Measurements from ENCODE around the gene ITGB8.
"Not testable (repeated sequence)": the region's sequence is repeated elsewhere in the genome, so short reads cannot be mapped to it uniquely, and the experiment has no call there.

The ITGB8 gene

DNA sequence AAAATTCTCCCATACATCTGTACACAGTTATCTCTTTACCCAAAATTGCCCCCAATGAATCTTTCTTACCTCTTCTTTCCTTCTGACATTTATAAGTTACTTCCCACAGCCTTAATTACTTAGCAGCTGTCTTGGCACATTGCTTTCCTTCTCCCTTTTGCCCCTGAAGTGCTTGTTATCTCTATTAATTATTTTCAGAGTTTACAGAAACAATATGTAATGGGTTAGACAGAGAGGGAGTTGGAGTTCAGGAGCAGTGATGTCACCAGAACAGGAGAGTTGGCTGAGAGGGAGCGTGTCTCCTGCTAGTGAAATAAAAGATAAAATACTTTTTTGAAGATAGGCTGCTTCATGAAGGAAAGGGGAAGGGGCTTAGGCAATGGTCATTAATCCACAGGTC is 57.4 kb downstream of the ITGB8 start:
- DNase-seq: no peak

DNA sequence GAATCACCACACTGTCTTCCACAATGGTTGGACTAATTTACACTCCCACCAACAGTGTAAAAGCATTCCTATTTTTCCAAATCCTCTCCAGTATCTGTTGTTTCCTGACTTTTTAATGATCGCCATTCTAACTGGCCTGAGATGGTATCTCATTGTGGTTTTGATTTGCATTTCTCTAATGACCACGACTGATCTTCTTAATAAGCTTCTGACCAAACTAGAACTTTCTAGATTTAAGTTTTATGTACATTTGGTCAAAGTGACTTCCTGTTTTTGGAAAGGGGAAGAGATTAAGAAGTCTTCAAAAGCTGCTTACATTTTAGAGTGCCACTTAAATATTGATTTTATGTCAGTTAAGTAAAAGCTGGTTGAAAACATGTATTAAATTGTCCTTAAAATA is 58.5 kb downstream of the ITGB8 start:
- DNase-seq: not testable (repeated sequence)

DNA sequence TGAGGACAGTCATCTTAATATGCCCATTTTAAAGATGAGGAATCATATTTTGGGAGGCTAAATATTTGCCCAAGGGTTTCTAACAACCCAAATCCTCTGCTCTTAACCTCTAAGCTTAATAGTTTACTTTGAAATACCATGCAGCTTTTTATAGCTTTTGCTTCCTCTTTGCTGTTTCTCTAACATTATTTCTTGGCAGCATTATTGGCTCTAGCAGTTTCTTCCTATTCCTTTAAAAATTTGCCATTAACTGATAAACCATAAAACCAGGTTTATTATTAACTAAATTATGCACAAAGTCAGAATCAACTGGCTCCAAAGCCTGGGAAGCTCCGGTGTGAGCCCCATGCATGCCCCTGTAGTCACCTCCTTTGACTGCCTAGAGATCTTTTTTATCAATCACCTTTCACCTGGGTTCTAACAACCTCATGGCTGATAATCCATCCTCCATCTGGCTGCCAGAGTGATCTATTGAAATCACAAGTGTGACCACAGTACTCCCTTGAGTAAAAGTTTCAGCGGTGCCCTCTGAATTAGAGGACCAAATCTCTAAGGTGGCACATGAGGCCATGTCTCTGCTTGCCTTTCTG is 62.4 kb downstream of the ITGB8 start:
- no peak for DNase-seq

DNA sequence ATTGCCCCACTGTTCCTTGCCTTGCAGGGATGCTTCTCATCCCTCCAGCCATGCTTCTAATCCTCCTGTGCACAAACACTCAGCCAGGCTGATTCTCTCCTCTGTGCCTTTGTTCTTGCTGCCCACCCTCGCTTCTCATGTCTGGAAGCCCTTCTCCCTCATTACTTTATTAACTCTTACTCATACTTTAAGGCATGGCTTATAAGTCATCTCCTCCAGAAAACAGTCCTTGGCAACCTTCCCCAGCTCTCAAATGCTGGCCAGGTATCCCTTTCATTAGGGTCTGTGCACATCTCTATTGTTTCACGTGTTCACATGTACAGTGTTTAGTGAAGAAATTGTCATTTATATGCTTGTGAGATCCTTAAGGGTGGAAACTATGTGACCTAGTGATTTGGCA is 62.9 kb downstream of the ITGB8 start:
- no peak for DNase-seq

DNA sequence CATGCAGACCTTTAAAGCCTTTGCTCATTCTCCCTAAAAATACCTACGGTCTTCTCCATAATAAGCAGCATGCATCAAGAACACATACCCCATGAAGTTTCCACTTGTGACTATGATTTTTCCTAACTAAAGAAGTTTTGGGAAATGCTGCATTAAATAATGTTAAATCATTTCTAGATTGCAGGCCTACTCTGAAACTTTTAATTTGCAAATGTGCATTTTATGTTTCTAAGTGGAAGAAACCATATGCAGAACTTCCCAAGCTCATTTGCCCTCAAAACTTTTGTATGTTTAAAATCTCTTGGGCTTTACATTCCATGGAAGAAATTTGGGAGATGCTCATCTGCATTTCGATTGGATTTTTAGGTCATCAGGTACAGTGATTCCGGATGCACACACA is 63.6 kb downstream of the ITGB8 start:
- DNase-seq: no peak

DNA sequence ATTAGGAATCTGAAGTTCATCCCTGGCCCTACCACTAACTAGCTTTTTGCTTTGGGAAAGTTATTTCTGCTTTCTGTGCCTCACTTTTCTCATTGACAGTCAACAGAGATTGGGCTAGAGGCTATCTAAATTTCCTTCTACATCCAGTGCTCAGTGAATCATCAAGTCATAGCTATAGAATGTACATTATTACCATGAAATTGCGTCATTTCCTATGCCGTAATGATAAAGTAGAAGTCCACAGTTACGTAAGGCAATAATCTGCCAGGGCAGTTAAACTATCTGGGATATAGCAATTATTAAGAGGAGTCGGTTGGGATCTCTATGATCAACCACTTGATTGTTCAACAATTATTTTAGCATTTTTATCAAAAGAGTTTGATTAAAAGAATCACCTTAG is 64.4 kb downstream of the ITGB8 start:
- no peak for DNase-seq

DNA sequence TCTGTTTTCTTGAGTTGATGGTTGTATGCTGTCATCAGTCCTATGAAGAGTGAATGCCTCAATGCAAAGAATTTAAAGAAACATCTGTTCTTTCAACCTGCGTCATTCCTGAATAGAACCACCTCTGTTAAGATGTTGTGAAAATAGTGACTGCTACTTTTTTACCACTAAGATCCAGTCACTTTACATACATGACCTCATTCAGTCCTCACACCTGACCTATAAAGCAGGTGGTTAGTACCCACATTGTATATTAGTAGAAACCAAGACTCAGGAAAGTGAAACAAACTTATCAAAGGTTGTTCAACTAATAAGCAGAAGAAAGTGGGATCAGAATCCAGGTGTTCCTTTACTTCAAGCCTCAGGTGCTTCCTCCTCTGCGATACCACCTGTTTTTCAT is 64.8 kb downstream of the ITGB8 start:
- no peak for DNase-seq

DNA sequence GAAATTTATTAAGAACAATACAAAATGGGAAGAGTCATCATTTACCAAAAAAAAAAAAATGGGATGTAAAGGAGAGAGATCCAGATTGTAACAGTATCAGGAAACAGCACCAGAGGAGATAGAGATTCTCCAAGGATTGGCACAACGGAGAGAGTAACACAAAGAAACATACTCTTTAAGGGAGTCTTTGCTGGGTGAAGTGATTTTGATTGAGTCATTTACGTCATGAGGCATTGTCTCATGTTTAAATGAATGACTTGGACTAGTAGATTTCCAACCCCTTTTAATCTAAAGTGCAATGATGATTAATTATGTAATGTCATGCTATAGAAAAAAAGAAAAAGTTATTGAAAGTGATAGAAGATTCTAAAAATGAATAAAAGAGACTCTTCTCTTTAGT is 68.8 kb downstream of the ITGB8 start:
- no peak for DNase-seq

DNA sequence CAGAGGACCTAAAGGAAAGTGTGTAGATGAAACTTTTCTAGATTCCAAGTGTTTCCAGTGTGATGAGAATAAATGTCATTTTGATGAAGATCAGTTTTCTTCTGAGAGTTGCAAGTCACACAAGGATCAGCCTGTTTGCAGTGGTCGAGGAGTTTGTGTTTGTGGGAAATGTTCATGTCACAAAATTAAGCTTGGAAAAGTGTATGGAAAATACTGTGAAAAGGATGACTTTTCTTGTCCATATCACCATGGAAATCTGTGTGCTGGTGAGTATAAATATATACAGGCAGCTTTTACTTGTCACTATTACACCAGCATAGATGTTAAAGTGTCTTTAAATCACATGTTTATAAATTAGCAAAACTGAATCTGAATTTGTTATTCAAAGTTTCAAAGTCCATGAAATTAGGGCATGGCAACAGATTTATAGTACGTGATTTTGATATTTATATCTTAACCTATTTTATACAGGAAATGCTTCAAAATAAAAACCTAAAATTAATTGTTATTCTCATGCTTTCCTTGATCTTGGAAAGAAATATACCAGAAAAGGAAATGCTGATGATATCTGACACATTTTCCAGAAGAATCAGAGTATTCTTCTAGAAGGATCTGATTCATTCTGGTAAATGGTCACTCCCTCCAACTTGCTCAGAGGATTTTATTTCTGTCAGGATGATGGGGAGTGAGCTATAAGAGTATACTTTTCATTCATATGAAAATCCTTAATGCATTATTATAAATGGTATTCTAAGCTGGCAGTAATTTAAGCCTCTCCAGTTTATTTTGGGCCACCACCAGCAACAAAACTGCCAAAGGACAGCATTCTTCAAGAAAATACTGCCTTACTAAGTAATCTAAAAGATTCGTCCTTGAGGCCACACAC is 71.4 kb downstream of the ITGB8 start:
- DNase-seq: no peak

DNA sequence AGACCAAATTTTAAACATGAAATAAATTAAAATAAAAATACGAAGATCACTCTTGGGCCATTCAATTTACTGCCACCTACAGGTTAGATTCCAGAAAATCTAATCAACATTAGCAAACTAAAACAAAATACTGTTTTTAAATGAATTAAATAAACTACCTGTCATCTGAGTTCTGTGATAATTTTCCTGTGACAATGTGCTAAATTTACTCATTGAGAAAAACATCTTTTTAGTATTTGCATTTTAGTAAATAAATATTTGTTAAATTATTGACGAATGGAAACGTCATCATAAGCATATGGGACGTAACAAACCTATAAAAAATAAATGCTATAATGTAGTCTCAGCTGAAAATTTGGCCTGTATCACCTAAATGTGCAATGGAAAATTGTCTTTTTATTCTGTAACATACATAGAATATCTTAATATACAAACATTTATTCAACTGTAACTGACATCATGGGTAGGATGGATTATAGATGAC is 72.1 kb downstream of the ITGB8 start:
- DNase-seq: no peak

DNA sequence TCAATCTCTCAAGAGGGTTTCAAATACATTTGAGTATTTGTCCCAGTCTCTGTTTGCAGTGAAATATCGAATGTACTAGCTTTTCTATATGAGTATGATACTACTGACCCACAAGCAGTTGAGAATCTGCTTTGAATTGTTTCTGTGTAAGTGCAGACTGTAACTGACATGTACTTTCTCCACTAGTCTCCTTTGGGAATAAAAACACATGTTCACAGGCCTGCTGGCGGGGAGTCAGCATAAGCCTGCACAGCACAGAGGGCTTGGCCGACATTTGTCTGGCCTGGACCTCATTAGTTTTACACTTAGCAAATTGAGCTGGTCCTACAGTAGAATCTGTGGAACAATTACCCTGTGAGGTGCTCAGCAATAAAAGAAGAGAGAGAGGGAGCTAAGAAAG is 72.6 kb downstream of the ITGB8 start:
- no peak for DNase-seq

DNA sequence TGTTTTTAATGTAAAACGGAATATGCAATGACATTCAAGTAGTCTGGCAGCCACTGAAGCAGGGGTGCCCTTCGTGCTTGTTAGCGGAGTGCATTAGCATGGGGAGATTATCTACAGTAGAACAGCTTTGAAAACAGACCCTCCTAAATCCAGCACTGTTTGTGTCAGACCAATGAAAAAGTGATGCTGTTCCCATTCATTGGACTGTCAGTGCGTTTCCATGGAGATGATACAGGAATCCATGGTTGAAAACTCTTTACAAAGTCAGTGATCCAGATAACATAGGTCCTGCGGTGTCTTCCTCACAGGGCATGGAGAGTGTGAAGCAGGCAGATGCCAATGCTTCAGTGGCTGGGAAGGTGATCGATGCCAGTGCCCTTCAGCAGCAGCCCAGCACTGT is 73.6 kb downstream of the ITGB8 start:
- DNase-seq: no peak

DNA sequence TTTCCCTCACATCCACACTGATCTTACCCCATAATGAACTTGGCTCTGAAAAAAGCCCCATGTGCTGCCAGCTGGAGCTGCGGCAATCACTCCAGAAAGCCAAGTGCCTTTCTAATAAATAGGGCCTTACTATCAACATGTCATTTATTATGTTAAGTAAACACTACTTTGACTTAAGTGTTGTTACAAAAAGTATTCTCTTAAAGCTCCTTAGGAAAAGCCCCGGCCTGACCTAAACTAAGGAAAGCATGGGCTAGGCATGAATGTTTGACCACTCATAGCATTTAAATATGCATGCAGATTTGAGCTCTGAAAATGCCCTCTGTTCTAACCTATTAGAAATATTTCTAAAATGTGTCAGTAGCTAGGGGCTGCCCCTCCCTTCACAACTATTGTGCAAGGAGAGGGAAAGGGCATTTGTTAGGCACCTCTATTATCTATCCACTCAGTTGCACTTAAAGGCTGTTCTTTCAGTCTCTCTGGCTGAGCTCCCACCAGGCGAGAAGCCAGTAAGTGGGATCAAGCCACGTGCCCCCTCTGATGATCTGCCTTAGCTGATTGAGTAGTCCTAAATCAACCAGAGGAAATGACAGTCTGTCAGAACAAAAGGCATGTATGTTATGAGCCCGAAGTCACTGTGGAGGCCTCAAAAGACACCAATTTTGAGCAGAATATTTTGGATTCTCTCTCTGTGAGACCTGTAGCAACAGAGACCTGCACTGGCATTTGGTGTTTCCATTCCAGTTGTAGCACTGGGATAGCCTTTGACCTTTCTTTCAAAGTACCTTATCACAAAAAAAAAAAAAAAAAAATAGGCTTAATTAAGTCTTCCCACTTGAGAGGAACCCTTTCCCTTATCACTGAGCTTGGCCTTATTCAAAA is 77.1 kb downstream of the ITGB8 start:
- peak; percentile 35 for DNase-seq

DNA sequence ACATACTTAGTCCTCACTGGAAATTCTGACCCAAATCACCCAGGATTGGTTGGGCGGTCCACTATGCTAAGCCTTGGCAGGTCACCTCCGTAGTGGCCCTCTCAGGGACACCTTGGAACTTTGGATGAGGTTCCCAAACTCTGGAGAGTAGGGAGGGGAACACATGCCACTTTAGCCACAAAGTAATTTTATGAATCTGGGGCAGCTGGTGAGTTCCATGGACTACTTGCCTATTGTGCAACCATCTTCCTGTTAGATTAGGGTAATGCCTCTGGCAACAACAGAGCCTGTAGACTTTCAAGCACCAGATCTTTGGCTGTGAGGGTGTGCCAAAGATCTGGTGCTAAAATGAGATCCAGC is 77.7 kb downstream of the ITGB8 start:
- no peak for DNase-seq

DNA sequence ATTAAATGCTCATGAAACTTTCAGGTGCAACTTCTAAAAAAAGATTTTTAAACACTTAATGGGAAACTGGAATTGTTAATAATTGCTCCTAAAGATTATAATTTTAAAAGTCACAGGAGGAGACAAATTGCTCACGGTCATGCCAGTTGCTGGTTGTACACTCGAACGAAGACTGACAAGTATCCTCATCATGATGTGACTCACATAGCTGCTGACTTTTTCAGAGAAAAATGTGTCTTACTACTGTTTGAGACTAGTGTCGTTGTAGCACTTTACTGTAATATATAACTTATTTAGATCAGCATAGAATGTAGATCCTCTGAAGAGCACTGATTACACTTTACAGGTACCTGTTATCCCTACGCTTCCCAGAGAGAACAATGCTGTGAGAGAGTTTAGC is 79.3 kb downstream of the ITGB8 start:
- no peak for DNase-seq

DNA sequence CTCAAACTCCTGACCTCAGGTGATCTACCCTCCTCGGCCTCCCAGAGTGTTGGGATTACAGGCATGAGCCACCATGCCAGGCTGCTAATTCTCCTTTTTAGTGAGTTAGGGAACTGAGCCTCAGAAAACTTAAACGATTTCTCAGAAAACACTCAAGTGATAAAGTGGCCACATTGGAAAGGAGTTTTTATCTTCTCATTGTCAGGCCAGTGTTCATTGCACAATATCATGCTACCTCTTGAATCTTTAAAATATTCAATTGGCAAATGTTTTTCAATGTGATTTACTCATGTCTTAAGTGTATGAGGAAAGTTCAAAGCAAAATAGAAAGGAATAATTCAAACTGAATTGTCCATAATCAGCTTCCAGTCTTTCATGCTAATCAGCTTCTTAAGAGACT is 80.7 kb downstream of the ITGB8 start:
- peak; percentile 35 for DNase-seq

DNA sequence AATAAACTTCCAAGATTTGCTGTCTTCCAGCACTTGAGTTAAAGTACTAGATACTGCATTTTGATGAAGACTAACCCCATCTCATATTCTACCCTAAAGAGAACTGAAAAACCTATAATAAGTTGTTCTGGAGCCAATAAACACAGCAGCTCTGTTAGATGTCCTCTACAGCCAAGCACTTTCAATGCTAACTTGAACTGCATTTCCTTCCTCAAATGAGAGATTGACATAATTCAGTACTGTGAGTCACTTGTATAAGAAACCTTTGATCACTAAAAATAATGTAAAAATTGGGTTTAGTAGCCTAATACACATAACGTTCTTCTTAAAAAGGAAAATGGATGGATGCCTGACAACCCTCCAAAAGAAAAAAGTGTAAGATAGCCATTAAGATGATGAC is 81.3 kb downstream of the ITGB8 start:
- no peak for DNase-seq

DNA sequence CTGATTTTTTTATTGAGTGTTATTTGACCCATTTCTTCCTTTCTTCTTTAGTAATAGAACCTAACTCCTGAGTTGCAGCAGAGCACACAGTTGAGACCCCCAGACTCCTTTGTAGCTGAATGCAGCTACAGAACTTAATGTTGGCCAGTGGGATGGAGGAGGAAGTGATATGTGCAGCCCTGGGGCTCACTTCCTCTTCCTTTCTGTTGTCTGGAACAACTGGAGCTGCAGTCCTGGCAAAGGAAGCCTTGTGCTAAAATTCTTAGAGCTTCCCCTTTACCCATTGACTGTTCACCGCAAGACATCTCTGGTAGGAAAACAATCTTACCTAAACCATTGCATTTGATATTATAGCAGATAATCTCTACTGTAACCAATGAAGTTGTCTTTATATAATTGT is 86.6 kb downstream of the ITGB8 start:
- DNase-seq: no peak

DNA sequence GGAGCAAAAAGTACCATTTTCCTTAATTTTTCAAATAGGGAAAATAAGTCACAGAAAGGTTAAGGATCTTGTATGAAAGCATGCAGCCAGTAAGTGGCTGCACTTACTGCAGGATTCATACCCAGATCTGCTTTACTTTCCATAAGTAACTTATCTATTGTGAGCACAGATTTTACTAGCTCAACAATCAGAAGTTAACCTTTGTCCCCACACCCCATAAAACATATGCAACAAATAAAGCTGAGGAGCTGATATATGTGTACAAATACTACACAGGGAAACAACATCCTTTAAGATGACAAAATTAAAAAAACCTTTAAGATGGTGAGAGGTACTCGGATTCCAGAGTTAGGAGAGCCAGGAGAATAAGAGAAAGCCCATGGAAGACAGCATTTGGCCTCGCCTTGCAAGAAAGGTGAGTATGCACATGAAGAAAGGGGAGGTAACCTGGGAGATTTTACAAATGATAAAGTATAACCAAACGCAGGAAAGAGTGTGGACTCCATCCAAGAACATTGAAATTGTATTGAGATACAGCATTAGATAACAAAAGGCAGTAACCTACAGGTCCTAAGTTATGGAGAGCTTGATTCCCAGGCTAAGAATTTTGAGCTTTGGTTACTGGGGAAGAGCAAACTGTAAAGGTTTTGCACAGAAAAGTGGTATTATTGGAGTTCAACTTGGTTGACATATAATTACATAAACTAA is 87.1 kb downstream of the ITGB8 start:
- DNase-seq: no peak

DNA sequence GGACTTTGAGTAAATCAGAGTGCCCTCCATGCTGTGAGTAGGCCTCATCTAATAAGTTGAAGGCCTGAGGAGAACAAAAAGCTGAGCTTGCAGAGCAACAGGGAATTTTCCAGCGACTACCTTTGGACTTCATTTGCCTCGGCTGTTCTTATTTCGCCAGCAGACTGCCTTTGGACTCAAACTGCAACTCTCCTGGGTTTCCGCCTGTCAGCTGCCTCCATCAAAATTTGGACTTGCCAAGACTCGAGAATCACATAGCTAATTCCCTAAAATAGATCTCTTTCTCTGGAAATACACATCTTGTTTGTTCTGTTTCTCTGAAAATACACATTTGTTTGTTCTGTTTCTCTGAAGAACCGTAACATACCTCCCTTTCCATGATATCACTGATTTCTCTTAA is 93.8 kb downstream of the ITGB8 start:
- DNase-seq: no peak

DNA sequence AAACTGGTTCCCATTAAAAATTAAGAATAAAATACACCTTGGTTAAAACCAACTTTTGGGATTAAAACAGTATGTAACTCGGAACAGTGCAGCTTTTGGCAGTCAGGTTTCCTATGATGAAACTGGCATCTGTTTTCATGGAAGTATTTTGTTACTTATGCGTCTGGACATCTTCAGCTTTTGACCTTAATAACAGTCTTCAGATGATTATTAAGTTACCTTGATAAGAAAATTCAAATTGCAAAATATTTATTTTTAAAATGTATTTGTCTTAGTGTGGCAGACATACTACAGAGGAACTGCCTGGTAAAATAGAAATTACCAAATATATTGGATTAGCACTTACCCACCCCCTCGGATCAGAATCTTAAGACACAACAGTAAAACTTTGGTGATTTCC is 100.0 kb downstream of the ITGB8 start:
- no peak for DNase-seq

DNA sequence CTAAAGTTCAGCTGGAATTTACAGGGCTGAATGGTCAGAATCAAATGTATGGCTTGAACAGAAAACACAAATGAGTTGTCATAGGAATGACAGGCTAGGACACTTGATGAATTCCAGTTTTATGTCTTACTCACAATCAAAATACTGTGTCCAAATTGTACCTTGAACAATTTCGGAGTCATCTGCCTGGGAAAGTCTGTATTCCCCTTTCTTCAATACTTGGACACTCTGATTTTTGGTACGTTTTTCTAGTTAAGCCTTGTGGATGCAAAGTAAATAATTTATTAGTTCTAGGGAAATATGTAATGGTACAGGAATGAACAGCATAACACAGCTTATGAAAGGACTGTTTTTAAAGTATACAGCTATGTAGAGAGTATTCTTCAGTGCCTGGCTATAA is 100.4 kb downstream of the ITGB8 start:
- DNase-seq: no peak

DNA sequence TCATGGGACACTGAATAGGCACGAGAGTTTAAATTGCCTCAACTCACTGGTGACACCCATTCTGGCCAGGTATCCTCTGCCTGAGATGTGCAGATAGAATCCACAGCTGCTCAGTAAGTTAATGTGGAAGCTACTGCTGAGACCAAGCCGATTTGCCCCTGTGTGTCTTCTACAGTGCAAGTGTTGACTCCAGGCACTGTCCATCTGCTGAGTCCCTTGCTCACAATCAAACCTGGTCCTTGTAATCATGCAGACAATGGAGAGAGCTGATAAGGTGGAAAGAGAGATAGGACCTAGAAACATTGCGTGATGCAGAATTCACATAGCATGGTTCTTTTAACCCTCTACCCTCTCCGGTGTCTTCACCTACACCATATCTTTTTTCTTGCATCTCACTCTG is 101.4 kb downstream of the ITGB8 start:
- peak; percentile 26 for DNase-seq

Data from hematopoietic multipotent progenitor cell treated with erythropoietin and hydrocortisone succinate and interleukin-3 and kit ligand, for 8 days (in vitro differentiated cells).